ENCODE measurements around the gene PLEKHG3. TPM values are rescaled to one million over a fixed set of nuclear protein-coding genes. Genes with fewer than 3 reads are reported as not detected.

PLEKHG3 gene
- total RNA-seq, 2 donors from 2014 or later, result 78.8 to 106 TPM

GRCh38 chr14:64700290-64700689 is 3.9 kb upstream of the PLEKHG3 start:
- no peak for TF ChIP-seq CTCF (IDR thresholded peaks at IDR 0.05)
- no peaks in the 10 kb centered on the region for H3K36me3 ChIP-seq
- H3K27me3 ChIP-seq, result no peaks in the 10 kb centered on the region
- DNase-seq, result no peak
- no peak overlapping the region for H3K4me3 ChIP-seq
- H3K9me3 ChIP-seq, result no peaks in the 10 kb centered on the region
- H3K9ac ChIP-seq (ENCODE audit: low read depth in 2 of 2, low read length in 2 of 2), result no peak overlapping the region
- no peak overlapping the region for H3K27ac ChIP-seq
- H3K4me1 ChIP-seq, result peaks cover 20% of the 10 kb centered on the region
- intact Hi-C loops (cut with DNase I), result no loop called here

- no peak for TF ChIP-seq CTCF (IDR thresholded peaks at IDR 0.05)
- intact Hi-C loops (cut with DNase I), result no loop called here
- DNase-seq, result no peak
- Histone ChIP-seq H3K27ac (no peak overlapping the region), H3K4me1 (peaks cover 20% of the 10 kb centered on the region), H3K4me3 (no peak overlapping the region), H3K9ac (ENCODE audit: low read depth in 2 of 2, low read length in 2 of 2) (no peak overlapping the region), H3K9me3 (no peaks in the 10 kb centered on the region), H3K36me3 (no peaks in the 10 kb centered on the region), H3K27me3 (no peaks in the 10 kb centered on the region)
Observed at GRCh38 chr14:64700894-64701293, 3.3 kb upstream of the PLEKHG3 start.

DNA sequence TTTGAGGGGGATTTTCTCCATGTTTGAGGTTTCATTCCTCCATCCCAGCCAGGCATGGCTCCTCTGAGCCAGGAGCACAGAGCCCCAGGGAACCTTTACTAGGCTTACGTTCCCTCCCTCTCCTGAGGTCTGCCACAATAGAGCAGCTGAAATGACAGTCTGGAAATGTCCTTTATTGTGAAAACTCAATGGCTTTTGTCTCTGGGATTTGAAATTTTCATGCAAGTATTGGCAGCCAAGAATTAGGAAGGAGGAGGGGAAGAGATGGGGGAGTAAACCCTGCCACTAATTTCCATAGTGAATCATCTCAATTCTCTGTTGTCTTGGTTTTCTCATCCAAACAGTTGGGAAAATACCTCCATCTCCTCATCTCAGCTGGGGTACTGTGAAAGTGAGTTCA is 2.6 kb upstream of the PLEKHG3 start:
- H3K27ac ChIP-seq, result no peak overlapping the region
- intact Hi-C loops (cut with DNase I), result no loop called here
- no peak for TF ChIP-seq CTCF (IDR thresholded peaks at IDR 0.05)
- no peaks in the 10 kb centered on the region for H3K36me3 ChIP-seq
- no peak overlapping the region for H3K9ac ChIP-seq (ENCODE audit: low read depth in 2 of 2, low read length in 2 of 2)
- peaks cover 23% of the 10 kb centered on the region for H3K4me1 ChIP-seq
- H3K4me3 ChIP-seq, result no peak overlapping the region
- no peak for DNase-seq
- no peaks in the 10 kb centered on the region for H3K27me3 ChIP-seq
- H3K9me3 ChIP-seq, result no peaks in the 10 kb centered on the region

DNA sequence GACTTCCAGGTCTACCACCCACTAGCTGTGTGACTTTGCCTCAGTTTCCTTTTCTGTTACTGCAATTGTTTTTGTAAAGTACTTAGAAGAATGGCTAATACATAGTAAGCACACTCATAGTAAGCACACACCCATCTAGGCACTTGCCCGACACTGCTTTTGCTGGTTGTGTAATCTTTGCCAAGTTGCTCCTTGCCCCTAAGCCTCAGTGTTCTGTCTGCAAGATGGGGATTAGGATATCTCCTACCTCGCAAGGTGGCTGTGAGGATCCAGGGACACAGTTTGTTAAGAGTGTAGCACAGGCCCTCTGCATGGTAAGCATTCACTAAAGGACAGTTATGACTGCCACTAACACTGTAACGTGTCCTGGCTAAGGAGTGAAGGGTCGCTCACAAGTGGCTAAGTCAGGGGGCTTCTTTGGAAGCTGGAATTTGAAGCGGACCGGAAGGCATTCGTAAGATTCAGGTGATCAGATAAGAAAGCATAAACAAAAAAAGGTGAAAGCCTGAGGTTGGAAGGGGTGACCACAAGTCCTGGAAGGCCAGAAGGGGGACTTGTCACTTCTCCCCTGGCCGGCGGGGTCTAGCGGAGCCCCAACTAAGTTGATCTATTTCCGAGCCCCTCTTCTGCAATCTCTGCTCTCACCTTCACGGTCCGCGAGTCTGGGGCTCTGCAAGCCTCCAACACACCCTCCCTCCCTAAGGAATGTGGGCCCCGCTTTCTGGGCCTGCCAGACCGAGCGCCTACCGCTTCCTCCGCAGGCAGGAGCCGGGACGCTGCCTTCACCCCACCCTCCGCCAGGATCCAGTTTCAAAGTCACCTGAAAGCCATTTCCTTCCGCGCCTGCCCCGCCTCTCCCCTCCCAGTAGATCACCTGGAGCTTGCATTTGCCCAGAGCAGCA is 1.5 kb upstream of the PLEKHG3 start:
- Histone ChIP-seq H3K4me3 (peak overlapping the region; percentile 69), H3K9ac (ENCODE audit: low read depth in 2 of 2, low read length in 2 of 2) (peak overlapping the region; percentile 26 to 91), H3K27ac (peak overlapping the region; percentile 84), H3K4me1 (peaks cover 25% of the 10 kb centered on the region), H3K36me3 (no peaks in the 10 kb centered on the region), H3K27me3 (no peaks in the 10 kb centered on the region), H3K9me3 (no peaks in the 10 kb centered on the region)
- intact Hi-C loops (cut with DNase I), result no loop called here
- TF ChIP-seq CTCF (IDR thresholded peaks at IDR 0.05), result no peak
- peak; percentile 89 for DNase-seq

GRCh38 chr14:64703395-64704142 is 655 bp upstream of the PLEKHG3 start:
- Histone ChIP-seq H3K4me1 (peaks cover 17% of the 10 kb centered on the region), H3K36me3 (no peaks in the 10 kb centered on the region), H3K9ac (ENCODE audit: low read depth in 2 of 2, low read length in 2 of 2) (peak overlapping the region; percentile 64 to 91), H3K9me3 (no peaks in the 10 kb centered on the region), H3K27me3 (no peaks in the 10 kb centered on the region), H3K27ac (peak overlapping the region; percentile 84), H3K4me3 (peak overlapping the region; percentile 69)
- intact Hi-C loops (cut with DNase I), result no loop called here
- no peak for DNase-seq
- TF ChIP-seq CTCF (IDR thresholded peaks at IDR 0.05), result no peak
